NB4 (cell line): Measurements from ENCODE around the gene PCSK5.

Experiments used
- DNase-seq: peaks from one replicate; pipeline ENCODE4 v3.0.0; 2010; ENCODE audit warnings: low read depth
- H3K4me3 ChIP-seq: one replicate; pipeline ENCODE4 v1.5.1; 2011; ENCODE audit warnings: mild to moderate bottlenecking, low read depth, low read length, moderate library complexity
- CTCF ChIP-seq: IDR thresholded peaks from one replicate; pipeline ENCODE4 v1.5.1; 2012; ENCODE audit warnings: low read depth, low read length
- MAX ChIP-seq: IDR thresholded peaks from 2 replicates; pipeline ENCODE4 v1.6.1; 2011; ENCODE audit warnings: low read depth, low read length
- MYC ChIP-seq: IDR thresholded peaks from 2 replicates; pipeline ENCODE4 v1.6.1; 2011; ENCODE audit warnings: low read depth, low read length
- POLR2A ChIP-seq: IDR thresholded peaks from 2 replicates; pipeline ENCODE4 v1.6.1; 2011; ENCODE audit warnings: mild to moderate bottlenecking; ENCODE audit not compliant: insufficient read length; ENCODE audit errors: extremely low read depth

Gene PCSK5

GRCh38 chr9:76394195-76394959 is 503.9 kb downstream of the PCSK5 start, which contains the start of gene RFK:
Gene RFK, minus strand, starts transcription at chr9:76394426. Its CDS starts 255 bp downstream, at chr9:76394171.
- TF ChIP-seq MAX (peak; percentile 36), MYC (no peak), POLR2A (peak; percentile 34), CTCF (peak; percentile 1)
- DNase-seq = peak; percentile 90
- H3K4me3 ChIP-seq = peak within 1 kb of the TSS; percentile 82

- DNase-seq = peak; percentile 89
- no peak for TF ChIP-seq CTCF
- TF ChIP-seq MYC = no peak
- TF ChIP-seq MAX = 0 out of 2 replicates have a peak, but pooled peaks have one; percentile 25
- TF ChIP-seq POLR2A = no peak
- H3K4me3 ChIP-seq = peak overlapping the region; percentile 82
Observed at GRCh38 chr9:76394960-76395252, 504.4 kb downstream of the PCSK5 start.

- peak overlapping the region; percentile 82 for H3K4me3 ChIP-seq
- TF ChIP-seq MYC (no peak), POLR2A (no peak), MAX (no peak), CTCF (no peak)
- peak; percentile 4 for DNase-seq
Observed at GRCh38 chr9:76395381-76395780, 504.9 kb downstream of the PCSK5 start.

- TF ChIP-seq MYC (no peak), POLR2A (no peak), CTCF (no peak), MAX (no peak)
- DNase-seq = no peak
- no peak overlapping the region for H3K4me3 ChIP-seq
Observed at GRCh38 chr9:76396144-76396543, 505.7 kb downstream of the PCSK5 start.

- TF ChIP-seq CTCF (no peak), MAX (no peak), POLR2A (no peak), MYC (no peak)
- H3K4me3 ChIP-seq = no peak overlapping the region
- DNase-seq = no peak
Observed at GRCh38 chr9:76396597-76396996, 506.1 kb downstream of the PCSK5 start.
